ENCODE measurements around the gene VEGFB. TPM values are rescaled to one million over a fixed set of nuclear protein-coding genes. Genes with fewer than 3 reads are reported as not detected.

The VEGFB gene
- total RNA-seq, 4 donors from 2014 or later, result 33.6 to 87.5 (median 58.2) TPM

DNA sequence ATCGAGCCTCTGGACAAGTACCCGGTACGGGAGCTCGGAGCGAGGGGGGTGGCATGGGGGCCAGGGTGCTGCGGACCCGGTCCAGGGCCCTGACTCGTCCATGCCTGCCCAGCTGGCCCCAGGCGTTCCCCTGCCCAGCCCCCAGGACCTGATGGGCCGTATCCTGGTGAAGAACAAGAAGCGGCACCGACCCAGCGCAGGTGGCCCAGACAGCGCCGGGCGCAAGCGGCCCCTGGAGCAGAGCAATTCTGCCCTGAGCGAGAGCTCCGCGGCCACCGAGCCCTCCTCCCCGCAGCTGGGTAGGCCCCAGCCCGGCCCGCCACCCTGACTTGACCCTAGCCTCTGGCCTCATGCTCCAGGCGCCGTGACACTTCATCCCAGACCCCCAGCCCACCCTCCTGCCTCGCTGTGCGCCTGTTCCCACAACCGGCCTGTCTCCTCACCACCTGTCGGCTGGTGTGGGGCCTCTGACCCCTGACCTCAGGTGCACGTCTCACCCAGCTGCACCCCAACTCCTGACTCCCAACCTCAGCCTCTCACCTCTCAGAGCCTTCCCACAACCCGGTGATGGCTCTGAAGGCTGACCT lies 24.7 kb downstream of the VEGFB start:
- in situ Hi-C loops (cut with MboI; ENCODE audit: low sequenced_read_pairs in 4 of 4), result no loop called here
- intact Hi-C loops (cut with DNase I; ENCODE audit: low total_unique reads), result no loop called here
- ATAC-seq, result no peak

DNA sequence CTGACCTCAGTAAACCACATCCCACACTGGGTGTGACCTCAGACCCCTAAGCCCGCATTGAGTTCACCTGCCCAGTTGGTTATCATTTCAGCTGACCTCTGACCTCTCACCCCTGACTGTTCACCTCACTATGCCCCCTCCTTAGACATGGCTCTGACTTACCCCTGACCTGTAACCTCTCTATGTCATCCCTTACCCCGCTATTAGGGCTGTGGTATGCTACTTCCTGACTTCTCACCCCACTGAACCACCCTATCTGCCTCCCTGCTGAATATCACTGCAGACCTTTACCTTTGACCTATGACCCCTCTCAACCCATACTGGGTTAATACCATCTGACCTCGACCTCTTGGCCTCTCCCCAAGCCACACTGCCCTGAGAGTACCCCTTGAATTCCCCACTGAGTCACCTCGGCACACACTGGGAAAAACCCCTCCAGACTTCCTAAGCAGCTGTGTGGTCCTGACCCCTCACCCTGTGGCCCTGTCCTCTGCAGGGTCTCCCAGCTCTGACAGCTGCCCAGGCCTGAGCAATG lies 25.2 kb downstream of the VEGFB start:
- H3K9me3 ChIP-seq, result no peaks in the 10 kb centered on the region
- H3K4me1 ChIP-seq, result no peaks in the 10 kb centered on the region
- peaks cover 0 to 44% of the 10 kb centered on the region in 2 donors for H3K36me3 ChIP-seq
- H3K4me3 ChIP-seq, result no peak overlapping the region
- DNase-seq (no peak), ATAC-seq (no peak)
- H3K27ac ChIP-seq, result no peak overlapping the region
- intact Hi-C loops (cut with DNase I; ENCODE audit: low total_unique reads) (no loop called here), in situ Hi-C loops (cut with MboI; ENCODE audit: low sequenced_read_pairs in 4 of 4) (no loop called here)
- TF ChIP-seq POLR2A (IDR thresholded peaks at IDR 0.05), result no peak
- TF ChIP-seq, protein P1, sequence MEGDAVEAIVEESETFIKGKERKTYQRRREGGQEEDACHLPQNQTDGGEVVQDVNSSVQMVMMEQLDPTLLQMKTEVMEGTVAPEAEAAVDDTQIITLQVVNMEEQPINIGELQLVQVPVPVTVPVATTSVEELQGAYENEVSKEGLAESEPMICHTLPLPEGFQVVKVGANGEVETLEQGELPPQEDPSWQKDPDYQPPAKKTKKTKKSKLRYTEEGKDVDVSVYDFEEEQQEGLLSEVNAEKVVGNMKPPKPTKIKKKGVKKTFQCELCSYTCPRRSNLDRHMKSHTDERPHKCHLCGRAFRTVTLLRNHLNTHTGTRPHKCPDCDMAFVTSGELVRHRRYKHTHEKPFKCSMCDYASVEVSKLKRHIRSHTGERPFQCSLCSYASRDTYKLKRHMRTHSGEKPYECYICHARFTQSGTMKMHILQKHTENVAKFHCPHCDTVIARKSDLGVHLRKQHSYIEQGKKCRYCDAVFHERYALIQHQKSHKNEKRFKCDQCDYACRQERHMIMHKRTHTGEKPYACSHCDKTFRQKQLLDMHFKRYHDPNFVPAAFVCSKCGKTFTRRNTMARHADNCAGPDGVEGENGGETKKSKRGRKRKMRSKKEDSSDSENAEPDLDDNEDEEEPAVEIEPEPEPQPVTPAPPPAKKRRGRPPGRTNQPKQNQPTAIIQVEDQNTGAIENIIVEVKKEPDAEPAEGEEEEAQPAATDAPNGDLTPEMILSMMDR (IDR thresholded peaks at IDR 0.05 in 4 of 5, conservative IDR thresholded peaks at IDR 0.05 in 1 of 5), result no peak
- no peaks in the 10 kb centered on the region for H3K27me3 ChIP-seq

More for the DNA sequence above, 24.7 kb downstream of the VEGFB start:
- Histone ChIP-seq H3K27ac (no peak overlapping the region), H3K4me1 (peaks cover 0 to 4% of the 10 kb centered on the region in 2 donors), H3K36me3 (peaks cover 0 to 44% of the 10 kb centered on the region in 2 donors), H3K4me3 (no peak overlapping the region), H3K27me3 (no peaks in the 10 kb centered on the region), H3K9me3 (no peaks in the 10 kb centered on the region)
- no peak for DNase-seq
- TF ChIP-seq, protein P1 (IDR thresholded peaks at IDR 0.05 in 4 of 5, conservative IDR thresholded peaks at IDR 0.05 in 1 of 5), result no peak
- no peak for TF ChIP-seq POLR2A (IDR thresholded peaks at IDR 0.05)

DNA sequence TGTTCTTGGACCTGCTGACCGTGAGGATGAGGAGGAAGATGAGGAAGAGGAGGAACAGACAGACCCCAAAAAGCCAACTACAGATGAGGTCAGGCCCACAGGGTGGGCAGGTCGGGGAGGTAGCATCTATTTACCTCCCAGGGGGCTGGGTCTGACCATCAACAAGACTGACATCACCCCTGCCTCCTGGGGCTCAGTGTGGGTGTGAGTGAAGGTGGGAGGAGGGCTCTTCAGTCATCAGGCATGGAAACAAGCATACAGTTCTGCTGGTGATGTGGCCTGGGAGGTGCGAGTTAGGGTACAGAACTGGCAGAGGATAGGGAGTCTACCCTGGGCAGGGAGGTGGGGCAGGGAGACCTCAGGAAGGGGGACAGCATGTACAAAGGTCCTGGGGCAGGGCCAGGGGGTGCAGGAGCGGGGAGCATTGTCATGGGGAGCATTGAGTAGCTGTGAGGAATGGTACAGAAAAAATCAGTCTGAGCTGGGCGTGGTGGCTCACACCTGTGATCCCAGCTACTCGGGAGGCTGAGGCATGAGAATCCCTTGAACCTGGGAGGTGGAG lies 25.8 kb downstream of the VEGFB start:
- ATAC-seq (no peak), DNase-seq (no peak)
- Histone ChIP-seq H3K9me3 (no peaks in the 10 kb centered on the region), H3K27me3 (no peaks in the 10 kb centered on the region), H3K27ac (no peak overlapping the region), H3K36me3 (peaks cover 0 to 43% of the 10 kb centered on the region in 2 donors), H3K4me3 (no peak overlapping the region), H3K4me1 (no peaks in the 10 kb centered on the region)
- intact Hi-C loops (cut with DNase I; ENCODE audit: low total_unique reads) (no loop called here), in situ Hi-C loops (cut with MboI; ENCODE audit: low sequenced_read_pairs in 4 of 4) (no loop called here)
- TF ChIP-seq, protein P1 (IDR thresholded peaks at IDR 0.05 in 4 of 5, conservative IDR thresholded peaks at IDR 0.05 in 1 of 5), result no peak
- TF ChIP-seq POLR2A (IDR thresholded peaks at IDR 0.05), result no peak

DNA sequence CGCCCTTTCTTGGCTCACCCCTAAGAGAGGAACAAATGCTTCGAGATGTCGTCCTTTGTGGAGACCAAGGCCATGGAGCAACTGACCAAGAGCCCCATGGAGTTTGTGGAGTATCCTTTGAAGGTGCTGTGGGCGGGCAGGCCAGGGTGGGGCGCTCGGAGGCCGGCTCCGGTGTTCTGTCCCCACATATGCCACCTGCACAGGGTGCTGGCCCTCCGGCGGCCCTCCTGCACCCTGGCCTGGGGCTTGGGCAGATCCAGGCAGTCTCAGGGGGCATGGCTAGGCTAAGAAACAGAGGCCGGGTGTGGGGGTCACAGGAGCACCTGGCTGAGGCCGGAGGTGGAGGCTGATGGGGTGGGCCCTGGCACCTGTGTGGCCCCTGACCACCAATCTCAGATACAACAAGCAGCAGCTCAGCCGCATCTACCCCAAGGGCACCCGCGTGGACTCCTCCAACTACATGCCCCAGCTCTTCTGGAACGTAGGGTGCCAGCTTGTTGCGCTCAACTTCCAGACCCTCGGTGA lies 27.2 kb downstream of the VEGFB start:
- Histone ChIP-seq H3K27ac (no peak overlapping the region), H3K36me3 (peaks cover 0 to 42% of the 10 kb centered on the region in 2 donors), H3K9me3 (no peaks in the 10 kb centered on the region), H3K4me1 (no peaks in the 10 kb centered on the region), H3K4me3 (no peak overlapping the region), H3K27me3 (no peaks in the 10 kb centered on the region)
- in situ Hi-C loops (cut with MboI; ENCODE audit: low sequenced_read_pairs in 4 of 4), result no loop called here
- TF ChIP-seq POLR2A (IDR thresholded peaks at IDR 0.05), result no peak
- TF ChIP-seq, protein P1 (IDR thresholded peaks at IDR 0.05 in 4 of 5, conservative IDR thresholded peaks at IDR 0.05 in 1 of 5), result no peak
- ATAC-seq (no peak), DNase-seq (no peak)
- intact Hi-C loops (cut with DNase I; ENCODE audit: low total_unique reads), result no loop called here

Data from gastrocnemius medialis (tissue), 4 donors.